Keratinocyte (primary cell): ENCODE data around the gene OAT. TPM values are rescaled to one million over a fixed set of nuclear protein-coding genes. Genes with fewer than 3 reads are reported as not detected.

Experiments
- DNase-seq: peaks from one replicate; pipeline ENCODE4 v3.0.0-alpha.2; 2011; ENCODE audit warnings: low read depth, missing footprints, low spot score
- FAIRE-seq: peaks from 2 replicates; lab custom pipeline; 2011; peaks lifted over from hg19 to GRCh38; lab: Jason Lieb, UNC
- H2AFZ ChIP-seq: 2 replicates; pipeline ENCODE4 v1.6.0; 2012; ENCODE audit warnings: low read length, control low read depth, inconsistent platforms; ENCODE audit not compliant: control insufficient read depth
- H3K27ac ChIP-seq: 2 replicates; pipeline ENCODE4 v1.5.1; 2011; ENCODE audit warnings: low read length; ENCODE audit not compliant: control insufficient read depth, insufficient read depth
- H3K27me3 ChIP-seq: 3 replicates; pipeline ENCODE4 v1.6.0; 2011; ENCODE audit warnings: low read length; ENCODE audit not compliant: control insufficient read depth, insufficient read depth; ENCODE audit errors: extremely low read depth
- H3K36me3 ChIP-seq, 2 experiments: 2 replicates in 1 of 2; 3 replicates in 1 of 2; pipeline ENCODE4 v1.5.1; 2011; ENCODE audit warnings: low read length in 2 of 2, mild to moderate bottlenecking in 1 of 2; ENCODE audit not compliant: control insufficient read depth in 2 of 2, insufficient read depth in 2 of 2; ENCODE audit errors: extremely low read depth in 1 of 2
- H3K4me1 ChIP-seq: 3 replicates; pipeline ENCODE4 v1.5.1; 2011; ENCODE audit warnings: low read length; ENCODE audit not compliant: control insufficient read depth, insufficient read depth; ENCODE audit errors: extremely low read depth
- H3K4me2 ChIP-seq: 3 replicates; pipeline ENCODE4 v1.6.0; 2011; ENCODE audit warnings: low read depth, low read length; ENCODE audit not compliant: control insufficient read depth, insufficient read depth; ENCODE audit errors: extremely low read depth
- H3K4me3 ChIP-seq, 3 experiments: fragments of 200-600 bp in 1 of 3; sonication (generic) in 1 of 3; 2 replicates in 2 of 3; 3 replicates in 1 of 3; pipeline ENCODE4 v1.5.1; 2011 to 2016; ENCODE audit warnings: low read length in 3 of 3, mild to moderate bottlenecking in 3 of 3, control low read depth in 2 of 3, inconsistent platforms in 1 of 3, low read depth in 1 of 3, mixed read lengths in 1 of 3, mixed run types in 1 of 3, moderate library complexity in 1 of 3; ENCODE audit not compliant: control insufficient read depth in 2 of 3, insufficient read depth in 2 of 3; ENCODE audit errors: extremely low read depth in 1 of 3
- H3K79me2 ChIP-seq: 2 replicates; pipeline ENCODE4 v1.6.0; 2012; ENCODE audit warnings: low read length; ENCODE audit not compliant: control insufficient read depth, insufficient read depth
- H3K9ac ChIP-seq: 3 replicates; pipeline ENCODE4 v1.6.0; 2011; ENCODE audit warnings: low read length; ENCODE audit not compliant: control insufficient read depth, insufficient read depth; ENCODE audit errors: extremely low read depth
- H3K9me1 ChIP-seq: 3 replicates; pipeline ENCODE4 v1.6.0; 2011; ENCODE audit warnings: low read length; ENCODE audit not compliant: control insufficient read depth, insufficient read depth; ENCODE audit errors: extremely low read depth
- H3K9me3 ChIP-seq: 2 replicates; pipeline ENCODE4 v1.5.1; 2012; ENCODE audit warnings: low read depth, low read length; ENCODE audit not compliant: control insufficient read depth
- H4K20me1 ChIP-seq: 3 replicates; pipeline ENCODE4 v1.6.0; 2011; ENCODE audit warnings: low read length; ENCODE audit not compliant: control insufficient read depth, insufficient read depth; ENCODE audit errors: extremely low read depth
- EZH2 ChIP-seq: IDR thresholded peaks from one replicate; pipeline ENCODE4 v1.6.1; 2012; ENCODE audit warnings: inconsistent platforms, mild to moderate bottlenecking, low read length, moderate library complexity
- dilution Hi-C: fragments of 300-500 bp; cut with MboI; formaldehyde crosslinking; loops from one replicate; pipeline ENCODE4 v1.7.0; 2020; ENCODE audit warnings: low sequenced_read_pairs; ENCODE audit not compliant: extremely low pct_ligation_motif_present
- polyA plus RNA-seq, 5 experiments: library from polyadenylated mRNA; depleted of rRNA in 3 of 5; stranded (reverse) in 3 of 5; stranded (forward) in 1 of 5; unstranded in 1 of 5; fragments of >200 nt; gene quantifications; 1 replicate in 1 of 5; 2 replicates in 3 of 5; 3 replicates in 1 of 5; pipeline versions ENCODE4 v1.2.1 to v1.2.3, GENCODE V29; 2011 to 2012; ENCODE audit warnings: missing spikeins in 2 of 5, low read depth in 1 of 5, low replicate concordance in 1 of 5
- TF ChIP-seq, protein P1 (sequence below), 3 experiments: IDR thresholded peaks in 1 of 3; conservative IDR thresholded peaks in 1 of 3; optimal IDR thresholded peaks in 1 of 3; 2 replicates in 2 of 3; 3 replicates in 1 of 3; pipeline versions ENCODE3 to v1.5.1; 2011; ENCODE audit warnings: low read length in 3 of 3, mild to moderate bottlenecking in 3 of 3, moderate library complexity in 2 of 3, control low read depth in 1 of 3, inconsistent platforms in 1 of 3; ENCODE audit not compliant: insufficient read depth in 2 of 3; ENCODE audit errors: extremely low read depth in 1 of 3

The OAT gene
- polyA plus RNA-seq, 1 donor (not counting 4 experiments of a cell fraction or from before 2014, with no cell fraction given): 528 TPM

- H4K20me1 ChIP-seq: no peaks in the 10 kb centered on the region
- no peaks in the 10 kb centered on the region for H3K36me3 ChIP-seq
- no peak for DNase-seq
- H3K79me2 ChIP-seq: no peaks in the 10 kb centered on the region
- no peak overlapping the region for H3K4me3 ChIP-seq
- peak; percentile 73 for FAIRE-seq
- peak overlapping the region; percentile 7 for H3K4me2 ChIP-seq
- no peak overlapping the region for H3K27ac ChIP-seq
- H3K9me1 ChIP-seq: no peaks in the 10 kb centered on the region
- H3K27me3 ChIP-seq: peaks cover 6% of the 10 kb centered on the region
- no peak overlapping the region for H3K9ac ChIP-seq
- dilution Hi-C loops: no loop called here
- no peaks in the 10 kb centered on the region for H3K9me3 ChIP-seq
- no peak overlapping the region for H2AFZ ChIP-seq
- H3K4me1 ChIP-seq: peaks cover 9% of the 10 kb centered on the region
- no peak for TF ChIP-seq EZH2
- TF ChIP-seq, protein P1, sequence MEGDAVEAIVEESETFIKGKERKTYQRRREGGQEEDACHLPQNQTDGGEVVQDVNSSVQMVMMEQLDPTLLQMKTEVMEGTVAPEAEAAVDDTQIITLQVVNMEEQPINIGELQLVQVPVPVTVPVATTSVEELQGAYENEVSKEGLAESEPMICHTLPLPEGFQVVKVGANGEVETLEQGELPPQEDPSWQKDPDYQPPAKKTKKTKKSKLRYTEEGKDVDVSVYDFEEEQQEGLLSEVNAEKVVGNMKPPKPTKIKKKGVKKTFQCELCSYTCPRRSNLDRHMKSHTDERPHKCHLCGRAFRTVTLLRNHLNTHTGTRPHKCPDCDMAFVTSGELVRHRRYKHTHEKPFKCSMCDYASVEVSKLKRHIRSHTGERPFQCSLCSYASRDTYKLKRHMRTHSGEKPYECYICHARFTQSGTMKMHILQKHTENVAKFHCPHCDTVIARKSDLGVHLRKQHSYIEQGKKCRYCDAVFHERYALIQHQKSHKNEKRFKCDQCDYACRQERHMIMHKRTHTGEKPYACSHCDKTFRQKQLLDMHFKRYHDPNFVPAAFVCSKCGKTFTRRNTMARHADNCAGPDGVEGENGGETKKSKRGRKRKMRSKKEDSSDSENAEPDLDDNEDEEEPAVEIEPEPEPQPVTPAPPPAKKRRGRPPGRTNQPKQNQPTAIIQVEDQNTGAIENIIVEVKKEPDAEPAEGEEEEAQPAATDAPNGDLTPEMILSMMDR (optimal IDR thresholded peaks at IDR 0.05 in 1 of 3, IDR thresholded peaks at IDR 0.05 in 1 of 3, conservative IDR thresholded peaks at IDR 0.05 in 1 of 3; ENCODE audit: extremely low read depth in 1 of 3, insufficient read depth in 2 of 3, low read length in 3 of 3): no peak
These were observed 52.4 kb downstream of the OAT start for GRCh38 chr10:124366343-124366742.

GRCh38 chr10:124364674-124365073 is 54.0 kb downstream of the OAT start:
- dilution Hi-C loops: no loop called here
- no peak overlapping the region for H3K4me2 ChIP-seq
- H3K79me2 ChIP-seq: no peaks in the 10 kb centered on the region
- DNase-seq (no peak), FAIRE-seq (no peak)
- H4K20me1 ChIP-seq: no peaks in the 10 kb centered on the region
- no peaks in the 10 kb centered on the region for H3K9me3 ChIP-seq
- H3K9ac ChIP-seq: no peak overlapping the region
- H3K27me3 ChIP-seq: no peaks in the 10 kb centered on the region
- no peak overlapping the region for H3K4me3 ChIP-seq
- no peak overlapping the region for H3K27ac ChIP-seq
- no peak for TF ChIP-seq EZH2
- TF ChIP-seq, protein P1 (optimal IDR thresholded peaks at IDR 0.05 in 1 of 3, IDR thresholded peaks at IDR 0.05 in 1 of 3, conservative IDR thresholded peaks at IDR 0.05 in 1 of 3; ENCODE audit: extremely low read depth in 1 of 3, insufficient read depth in 2 of 3, low read length in 3 of 3): no peak
- peaks cover 9% of the 10 kb centered on the region for H3K4me1 ChIP-seq
- H3K9me1 ChIP-seq: no peaks in the 10 kb centered on the region
- H2AFZ ChIP-seq: no peak overlapping the region
- no peaks in the 10 kb centered on the region for H3K36me3 ChIP-seq
